Activated B cell treated with CpG ODN at 0.5 μM for 24 hours (primary cell): Measurements from ENCODE around the gene CCDC88A. TPM values are rescaled to one million over a fixed set of nuclear protein-coding genes. Genes with fewer than 3 reads are reported as not detected.

ENCODE experiments used
- ATAC-seq: fragments of 200-7000 bp; cut with Tn5 transposase; one replicate; pipeline ENCODE4 v1.10.0; 2021; ENCODE audit warnings: low read depth, mild to moderate bottlenecking, moderate library complexity
- CTCF ChIA-PET: fragments of 350-600 bp; sonication (Branson Sonifier 250); formaldehyde crosslinking; loops from one replicate; lab custom pipeline; 2021; ENCODE audit warnings: antibody characterized with exemption; lab: Charles Lee
- POLR2A ChIA-PET: fragments of 350-600 bp; sonication (Branson Sonifier 250); formaldehyde crosslinking; loops from one replicate; lab custom pipeline; 2021; ENCODE audit warnings: antibody characterized with exemption; lab: Charles Lee
- DNase-seq: peaks from one replicate; pipeline ENCODE4 v3.0.0; 2022
- H3K27ac Mint-ChIP-seq: one replicate; pipeline ENCODE4 v1.8.0; 2020; ENCODE audit warnings: mixed read lengths
- H3K27me3 Mint-ChIP-seq: one replicate; pipeline ENCODE4 v1.8.0; 2021; ENCODE audit warnings: mixed read lengths
- H3K36me3 Mint-ChIP-seq: one replicate; pipeline ENCODE4 v1.8.0; 2021; ENCODE audit warnings: low read depth, mixed read lengths
- H3K4me1 Mint-ChIP-seq: one replicate; pipeline ENCODE4 v1.8.0; 2021; ENCODE audit warnings: mixed read lengths
- H3K4me3 Mint-ChIP-seq: one replicate; pipeline ENCODE4 v1.8.0; 2020; ENCODE audit warnings: mild to moderate bottlenecking, mixed read lengths
- H3K9me3 Mint-ChIP-seq: one replicate; pipeline ENCODE4 v1.8.0; 2020; ENCODE audit warnings: mixed read lengths
- CTCF ChIP-seq: fragments of 200-600 bp; IDR thresholded peaks from one replicate; pipeline ENCODE4 v1.8.0; 2022; ENCODE audit warnings: antibody characterized with exemption, mild to moderate bottlenecking
- intact Hi-C: fragments of 100-400 bp; cut with micrococcal nuclease; formaldehyde crosslinking; loops from one replicate; pipeline ENCODE4 v1.15.1; 2024
- total RNA-seq: library from RNA; stranded (reverse); gene quantifications from 2 replicates; pipeline ENCODE4 v1.2.3, GENCODE V29; 2022

The CCDC88A gene
- total RNA-seq, 1 donor from 2014 or later: 35.6 TPM

- no peak for DNase-seq
- ChIA-PET POLR2A (interaction anchor here (0.7 kb wide), 1 partner anchor 955 kb away, joined by 4 read pairs; no protein-coding TSS in a partner anchor), CTCF (no interaction called here)
- Mint-ChIP-seq H3K9me3 (no peaks in the 10 kb centered on the region), H3K4me3 (no peak overlapping the region), H3K27ac (no peak overlapping the region), H3K4me1 (no peaks in the 10 kb centered on the region), H3K36me3 (no peaks in the 10 kb centered on the region), H3K27me3 (peaks cover 8% of the 10 kb centered on the region)
- no peak for ATAC-seq
- no peak for TF ChIP-seq CTCF
- intact Hi-C loops: no loop called here
Observed at GRCh38 chr2:55441280-55441892, 21.7 kb upstream of the CCDC88A start.

GRCh38 chr2:55439101-55439397 lies 19.4 kb upstream of the CCDC88A start:
- Mint-ChIP-seq H3K4me1 (no peaks in the 10 kb centered on the region), H3K9me3 (no peaks in the 10 kb centered on the region), H3K36me3 (no peaks in the 10 kb centered on the region), H3K4me3 (no peak overlapping the region), H3K27me3 (peaks cover 6% of the 10 kb centered on the region), H3K27ac (no peak overlapping the region)
- no peak for TF ChIP-seq CTCF
- ChIA-PET POLR2A (no interaction called here), CTCF (no interaction called here)
- DNase-seq (no peak), ATAC-seq (no peak)
- intact Hi-C loops: no loop called here

GRCh38 chr2:55438391-55439100 lies 18.9 kb upstream of the CCDC88A start:
- TF ChIP-seq CTCF: no peak
- CTCF ChIA-PET: no interaction called here

GRCh38 chr2:55437515-55438390 lies 18.1 kb upstream of the CCDC88A start:
- no peak for TF ChIP-seq CTCF
- no peak for DNase-seq
- ChIA-PET CTCF (no interaction called here), POLR2A (no interaction called here)
- ATAC-seq: no peak
- Mint-ChIP-seq H3K27me3 (peaks cover 6% of the 10 kb centered on the region), H3K4me1 (no peaks in the 10 kb centered on the region), H3K9me3 (no peaks in the 10 kb centered on the region), H3K27ac (no peak overlapping the region), H3K36me3 (no peaks in the 10 kb centered on the region), H3K4me3 (no peak overlapping the region)
- intact Hi-C loops: no loop called here

More at GRCh38 chr2:55438391-55439100, 18.9 kb upstream of the CCDC88A start:
- DNase-seq (no peak), ATAC-seq (no peak)
- intact Hi-C loops: no loop called here
- Mint-ChIP-seq H3K9me3 (no peaks in the 10 kb centered on the region), H3K4me3 (no peak overlapping the region), H3K27me3 (peaks cover 6% of the 10 kb centered on the region), H3K36me3 (no peaks in the 10 kb centered on the region), H3K27ac (no peak overlapping the region), H3K4me1 (no peaks in the 10 kb centered on the region)
- POLR2A ChIA-PET: no interaction called here
